ENCODE data around the gene NEGR1. TPM values are rescaled to one million over a fixed set of nuclear protein-coding genes. Genes with fewer than 3 reads are reported as not detected.

NEGR1 gene
- total RNA-seq, 1 experiment from 2014 or later, result 0.44 TPM

- H3K27me3 ChIP-seq (ENCODE audit: insufficient read depth, low read depth), result no peaks in the 10 kb centered on the region
- H3F3A ChIP-seq (ENCODE audit: insufficient read depth, low read depth), result no peaks in the 10 kb centered on the region
- no peaks in the 10 kb centered on the region for H3K36me3 ChIP-seq (ENCODE audit: low read depth)
- H3K9me3 ChIP-seq (ENCODE audit: insufficient read depth, low read depth), result no peaks in the 10 kb centered on the region
- ChIA-PET CTCF (no interaction called here), POLR2A (ENCODE audit: unreplicated experiment) (no interaction called here)
- no peaks in the 10 kb centered on the region for H4K20me1 ChIP-seq (ENCODE audit: insufficient read depth)
- no peaks in the 10 kb centered on the region for H3K4me1 ChIP-seq (replicated peaks; ENCODE audit: insufficient read depth)
- H2AFZ ChIP-seq, result no peak overlapping the region
- BruUV-seq (replicated peaks), result no TSS peak
- TF ChIP-seq, protein P1, sequence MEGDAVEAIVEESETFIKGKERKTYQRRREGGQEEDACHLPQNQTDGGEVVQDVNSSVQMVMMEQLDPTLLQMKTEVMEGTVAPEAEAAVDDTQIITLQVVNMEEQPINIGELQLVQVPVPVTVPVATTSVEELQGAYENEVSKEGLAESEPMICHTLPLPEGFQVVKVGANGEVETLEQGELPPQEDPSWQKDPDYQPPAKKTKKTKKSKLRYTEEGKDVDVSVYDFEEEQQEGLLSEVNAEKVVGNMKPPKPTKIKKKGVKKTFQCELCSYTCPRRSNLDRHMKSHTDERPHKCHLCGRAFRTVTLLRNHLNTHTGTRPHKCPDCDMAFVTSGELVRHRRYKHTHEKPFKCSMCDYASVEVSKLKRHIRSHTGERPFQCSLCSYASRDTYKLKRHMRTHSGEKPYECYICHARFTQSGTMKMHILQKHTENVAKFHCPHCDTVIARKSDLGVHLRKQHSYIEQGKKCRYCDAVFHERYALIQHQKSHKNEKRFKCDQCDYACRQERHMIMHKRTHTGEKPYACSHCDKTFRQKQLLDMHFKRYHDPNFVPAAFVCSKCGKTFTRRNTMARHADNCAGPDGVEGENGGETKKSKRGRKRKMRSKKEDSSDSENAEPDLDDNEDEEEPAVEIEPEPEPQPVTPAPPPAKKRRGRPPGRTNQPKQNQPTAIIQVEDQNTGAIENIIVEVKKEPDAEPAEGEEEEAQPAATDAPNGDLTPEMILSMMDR (conservative IDR thresholded peaks at IDR 0.05), result no peak
- no peak for TF ChIP-seq EZH2 (IDR thresholded peaks at IDR 0.05; ENCODE audit: low read depth)
- intact Hi-C loops (cut with micrococcal nuclease; ENCODE audit: unreplicated experiment), result no loop called here
- H3K79me2 ChIP-seq (ENCODE audit: low read depth), result no peaks in the 10 kb centered on the region
- H3K9me2 ChIP-seq (ENCODE audit: insufficient read depth), result no peaks in the 10 kb centered on the region
- H3K27ac ChIP-seq, result no peak overlapping the region
- H3K4me3 ChIP-seq, result no peak overlapping the region
- H3K4me2 ChIP-seq, result no peak overlapping the region
- DNase-seq, result no peak
These were observed 683.0 kb downstream of the NEGR1 start for GRCh38 chr1:71599306-71599705.

DNA sequence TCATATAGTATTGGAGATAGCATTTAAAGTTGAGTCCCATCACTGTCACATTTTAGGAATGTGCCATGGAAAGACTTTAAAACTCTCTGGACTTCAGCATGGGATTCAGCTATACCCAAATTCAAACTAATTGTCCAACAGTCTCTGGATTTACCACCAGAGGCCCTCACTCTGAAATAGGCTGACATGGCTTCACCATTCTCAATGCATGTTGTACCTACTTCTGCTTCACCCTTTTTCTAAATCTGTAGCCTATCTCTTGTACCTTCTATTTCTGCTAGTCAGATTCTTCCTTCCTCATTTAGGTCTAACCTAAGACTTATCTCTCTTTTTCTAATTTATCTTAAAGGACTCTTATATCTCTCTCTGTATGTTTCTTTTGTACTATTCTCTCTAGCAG is 688.8 kb downstream of the NEGR1 start:
- H3K4me3 ChIP-seq, result no peak overlapping the region
- no peak overlapping the region for H3K27ac ChIP-seq
- no peaks in the 10 kb centered on the region for H3K9me2 ChIP-seq (ENCODE audit: insufficient read depth)
- no peak overlapping the region for H2AFZ ChIP-seq
- H3K27me3 ChIP-seq (ENCODE audit: insufficient read depth, low read depth), result no peaks in the 10 kb centered on the region
- H3K36me3 ChIP-seq (ENCODE audit: low read depth), result no peaks in the 10 kb centered on the region
- H3K4me2 ChIP-seq, result no peak overlapping the region
- DNase-seq, result no peak
- no peaks in the 10 kb centered on the region for H3K9me3 ChIP-seq (ENCODE audit: insufficient read depth, low read depth)
- intact Hi-C loops (cut with micrococcal nuclease; ENCODE audit: unreplicated experiment), result no loop called here
- H3K4me1 ChIP-seq (replicated peaks; ENCODE audit: insufficient read depth), result no peaks in the 10 kb centered on the region
- ChIA-PET POLR2A (ENCODE audit: unreplicated experiment) (no interaction called here), CTCF (no interaction called here)
- TF ChIP-seq, protein P1 (conservative IDR thresholded peaks at IDR 0.05), result no peak
- no peak for TF ChIP-seq EZH2 (IDR thresholded peaks at IDR 0.05; ENCODE audit: low read depth)
- no peaks in the 10 kb centered on the region for H3K79me2 ChIP-seq (ENCODE audit: low read depth)
- BruUV-seq (replicated peaks), result no TSS peak
- H4K20me1 ChIP-seq (ENCODE audit: insufficient read depth), result no peaks in the 10 kb centered on the region
- no peaks in the 10 kb centered on the region for H3F3A ChIP-seq (ENCODE audit: insufficient read depth, low read depth)

- no peak overlapping the region for H3K4me2 ChIP-seq
- H3K9me2 ChIP-seq (ENCODE audit: insufficient read depth), result no peaks in the 10 kb centered on the region
- no peak for DNase-seq
- H3F3A ChIP-seq (ENCODE audit: insufficient read depth, low read depth), result no peaks in the 10 kb centered on the region
- intact Hi-C loops (cut with micrococcal nuclease; ENCODE audit: unreplicated experiment), result no loop called here
- H3K27ac ChIP-seq, result no peak overlapping the region
- H3K4me3 ChIP-seq, result no peak overlapping the region
- TF ChIP-seq, protein P1 (conservative IDR thresholded peaks at IDR 0.05), result no peak
- TF ChIP-seq EZH2 (IDR thresholded peaks at IDR 0.05; ENCODE audit: low read depth), result no peak
- no peak overlapping the region for H2AFZ ChIP-seq
- H3K27me3 ChIP-seq (ENCODE audit: insufficient read depth, low read depth), result no peaks in the 10 kb centered on the region
- H3K4me1 ChIP-seq (replicated peaks; ENCODE audit: insufficient read depth), result no peaks in the 10 kb centered on the region
- H4K20me1 ChIP-seq (ENCODE audit: insufficient read depth), result no peaks in the 10 kb centered on the region
- H3K36me3 ChIP-seq (ENCODE audit: low read depth), result no peaks in the 10 kb centered on the region
- BruUV-seq (replicated peaks), result no TSS peak
- H3K79me2 ChIP-seq (ENCODE audit: low read depth), result no peaks in the 10 kb centered on the region
- POLR2A ChIA-PET (ENCODE audit: unreplicated experiment), result no interaction called here
- no peaks in the 10 kb centered on the region for H3K9me3 ChIP-seq (ENCODE audit: insufficient read depth, low read depth)
- CTCF ChIA-PET, result no interaction called here
These were observed 689.6 kb downstream of the NEGR1 start for GRCh38 chr1:71592646-71593274.

Data from PC-9 (cell line).